ENCODE results near the gene KLF7.

KLF7 gene

GRCh38 chr2:207108440-207108839 lies 57.3 kb downstream of the KLF7 start:
- no peak overlapping the region for H3K27ac ChIP-seq (ENCODE audit: low read length)
- H3F3A ChIP-seq (ENCODE audit: insufficient read depth, low read length) = no peaks in the 10 kb centered on the region
- no peaks in the 10 kb centered on the region for H3K4me1 ChIP-seq (ENCODE audit: low read length)

GRCh38 chr2:207107551-207107950 lies 58.2 kb downstream of the KLF7 start:
- Histone ChIP-seq H3K4me2 (ENCODE audit: low read depth, low read length) (no peak overlapping the region), H3K79me2 (ENCODE audit: low read length) (no peaks in the 10 kb centered on the region), H3K27me3 (replicated peaks; ENCODE audit: insufficient read depth, low read length) (no peaks in the 10 kb centered on the region), H3F3A (ENCODE audit: insufficient read depth, low read length) (no peaks in the 10 kb centered on the region), H2AFZ (ENCODE audit: low read length) (no peak overlapping the region), H3K9ac (ENCODE audit: low read length) (no peak overlapping the region), H4K20me1 (ENCODE audit: insufficient read depth, low read length) (no peaks in the 10 kb centered on the region), H3K27ac (ENCODE audit: low read length) (no peak overlapping the region), H3K9me3 (replicated peaks; ENCODE audit: insufficient read depth, low read length) (no peaks in the 10 kb centered on the region), H3K36me3 (replicated peaks; ENCODE audit: insufficient read depth, low read length) (no peaks in the 10 kb centered on the region), H3K4me1 (ENCODE audit: low read length) (no peaks in the 10 kb centered on the region), H3K4me3 (ENCODE audit: low read length) (no peak overlapping the region), H3K9me2 (replicated peaks; ENCODE audit: insufficient read depth, low read length) (no peaks in the 10 kb centered on the region)
- DNase-seq = no peak
- TF ChIP-seq, protein P1, sequence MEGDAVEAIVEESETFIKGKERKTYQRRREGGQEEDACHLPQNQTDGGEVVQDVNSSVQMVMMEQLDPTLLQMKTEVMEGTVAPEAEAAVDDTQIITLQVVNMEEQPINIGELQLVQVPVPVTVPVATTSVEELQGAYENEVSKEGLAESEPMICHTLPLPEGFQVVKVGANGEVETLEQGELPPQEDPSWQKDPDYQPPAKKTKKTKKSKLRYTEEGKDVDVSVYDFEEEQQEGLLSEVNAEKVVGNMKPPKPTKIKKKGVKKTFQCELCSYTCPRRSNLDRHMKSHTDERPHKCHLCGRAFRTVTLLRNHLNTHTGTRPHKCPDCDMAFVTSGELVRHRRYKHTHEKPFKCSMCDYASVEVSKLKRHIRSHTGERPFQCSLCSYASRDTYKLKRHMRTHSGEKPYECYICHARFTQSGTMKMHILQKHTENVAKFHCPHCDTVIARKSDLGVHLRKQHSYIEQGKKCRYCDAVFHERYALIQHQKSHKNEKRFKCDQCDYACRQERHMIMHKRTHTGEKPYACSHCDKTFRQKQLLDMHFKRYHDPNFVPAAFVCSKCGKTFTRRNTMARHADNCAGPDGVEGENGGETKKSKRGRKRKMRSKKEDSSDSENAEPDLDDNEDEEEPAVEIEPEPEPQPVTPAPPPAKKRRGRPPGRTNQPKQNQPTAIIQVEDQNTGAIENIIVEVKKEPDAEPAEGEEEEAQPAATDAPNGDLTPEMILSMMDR (IDR thresholded peaks at IDR 0.05; ENCODE audit: low read length) = no peak
- no peak for TF ChIP-seq EZH2phosphoT487 (IDR thresholded peaks at IDR 0.05; ENCODE audit: low read length)
- TF ChIP-seq EZH2 (optimal IDR thresholded peaks at IDR 0.05; ENCODE audit: low read depth, low read length) = no peak

More at GRCh38 chr2:207108440-207108839, 57.3 kb downstream of the KLF7 start:
- TF ChIP-seq, protein P1 (IDR thresholded peaks at IDR 0.05; ENCODE audit: low read length) = no peak
- TF ChIP-seq EZH2phosphoT487 (IDR thresholded peaks at IDR 0.05; ENCODE audit: low read length) (no peak), EZH2 (optimal IDR thresholded peaks at IDR 0.05; ENCODE audit: low read depth, low read length) (no peak)
- no peak overlapping the region for H2AFZ ChIP-seq (ENCODE audit: low read length)
- no peak overlapping the region for H3K9ac ChIP-seq (ENCODE audit: low read length)
- H3K4me3 ChIP-seq (ENCODE audit: low read length) = no peak overlapping the region
- H4K20me1 ChIP-seq (ENCODE audit: insufficient read depth, low read length) = no peaks in the 10 kb centered on the region
- DNase-seq = no peak
- H3K27me3 ChIP-seq (replicated peaks; ENCODE audit: insufficient read depth, low read length) = no peaks in the 10 kb centered on the region
- H3K4me2 ChIP-seq (ENCODE audit: low read depth, low read length) = no peak overlapping the region
- H3K9me3 ChIP-seq (replicated peaks; ENCODE audit: insufficient read depth, low read length) = no peaks in the 10 kb centered on the region
- H3K79me2 ChIP-seq (ENCODE audit: low read length) = no peaks in the 10 kb centered on the region
- H3K9me2 ChIP-seq (replicated peaks; ENCODE audit: insufficient read depth, low read length) = no peaks in the 10 kb centered on the region
- H3K36me3 ChIP-seq (replicated peaks; ENCODE audit: insufficient read depth, low read length) = no peaks in the 10 kb centered on the region

DNA sequence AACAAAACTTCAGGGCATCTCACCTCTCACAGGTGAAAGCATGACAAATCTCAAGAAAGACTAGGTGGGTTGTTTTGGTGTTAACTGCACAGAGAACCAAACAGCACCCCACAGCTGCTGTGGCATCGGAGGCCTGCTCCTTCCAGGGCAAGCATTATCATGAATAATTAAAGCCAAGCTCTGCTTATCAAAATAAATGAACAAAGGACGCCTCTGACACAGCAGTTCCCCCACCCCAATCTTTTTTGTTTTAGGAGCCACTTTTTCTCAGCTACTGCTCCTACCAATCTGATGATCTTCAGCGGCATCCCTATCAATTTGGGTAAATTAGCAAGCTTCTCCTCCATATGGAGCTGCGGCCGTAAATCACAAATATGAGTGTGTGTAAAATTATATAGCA lies 58.6 kb downstream of the KLF7 start:
- Histone ChIP-seq H3F3A (ENCODE audit: insufficient read depth, low read length) (no peaks in the 10 kb centered on the region), H3K9me2 (replicated peaks; ENCODE audit: insufficient read depth, low read length) (no peaks in the 10 kb centered on the region)

GRCh38 chr2:207103132-207103531 lies 62.6 kb downstream of the KLF7 start:
- Histone ChIP-seq H3K4me1 (ENCODE audit: low read length) (no peaks in the 10 kb centered on the region), H3F3A (ENCODE audit: insufficient read depth, low read length) (no peaks in the 10 kb centered on the region), H2AFZ (ENCODE audit: low read length) (no peak overlapping the region), H3K36me3 (replicated peaks; ENCODE audit: insufficient read depth, low read length) (no peaks in the 10 kb centered on the region), H3K79me2 (ENCODE audit: low read length) (no peaks in the 10 kb centered on the region), H3K9me3 (replicated peaks; ENCODE audit: insufficient read depth, low read length) (no peaks in the 10 kb centered on the region), H3K27me3 (replicated peaks; ENCODE audit: insufficient read depth, low read length) (no peaks in the 10 kb centered on the region), H3K9me2 (replicated peaks; ENCODE audit: insufficient read depth, low read length) (no peaks in the 10 kb centered on the region), H3K4me2 (ENCODE audit: low read depth, low read length) (no peak overlapping the region), H3K9ac (ENCODE audit: low read length) (no peak overlapping the region), H3K27ac (ENCODE audit: low read length) (no peak overlapping the region), H4K20me1 (ENCODE audit: insufficient read depth, low read length) (no peaks in the 10 kb centered on the region), H3K4me3 (ENCODE audit: low read length) (no peak overlapping the region)
- TF ChIP-seq EZH2phosphoT487 (IDR thresholded peaks at IDR 0.05; ENCODE audit: low read length) (no peak), EZH2 (optimal IDR thresholded peaks at IDR 0.05; ENCODE audit: low read depth, low read length) (no peak)
- TF ChIP-seq, protein P1 (IDR thresholded peaks at IDR 0.05; ENCODE audit: low read length) = no peak
- no peak for DNase-seq

More for the DNA sequence above, 58.6 kb downstream of the KLF7 start:
- Histone ChIP-seq H3K4me3 (ENCODE audit: low read length) (no peak overlapping the region), H3K27ac (ENCODE audit: low read length) (no peak overlapping the region), H3K9ac (ENCODE audit: low read length) (no peak overlapping the region), H3K36me3 (replicated peaks; ENCODE audit: insufficient read depth, low read length) (no peaks in the 10 kb centered on the region), H2AFZ (ENCODE audit: low read length) (no peak overlapping the region), H3K4me1 (ENCODE audit: low read length) (no peaks in the 10 kb centered on the region), H3K79me2 (ENCODE audit: low read length) (no peaks in the 10 kb centered on the region), H3K9me3 (replicated peaks; ENCODE audit: insufficient read depth, low read length) (no peaks in the 10 kb centered on the region), H3K27me3 (replicated peaks; ENCODE audit: insufficient read depth, low read length) (no peaks in the 10 kb centered on the region), H3K4me2 (ENCODE audit: low read depth, low read length) (no peak overlapping the region), H4K20me1 (ENCODE audit: insufficient read depth, low read length) (no peaks in the 10 kb centered on the region)
- DNase-seq = no peak
- TF ChIP-seq EZH2phosphoT487 (IDR thresholded peaks at IDR 0.05; ENCODE audit: low read length) = no peak

Data from MM.1S (cell line).